SH-SY5Y (cell line): ENCODE measurements around the gene RALY.

Source experiments
- GATA2 ChIP-seq: IDR thresholded peaks from 2 replicates; pipeline ENCODE4 v1.6.1; 2011; ENCODE audit warnings: mild to moderate bottlenecking, low read depth, low read length
- GATA3 ChIP-seq: IDR thresholded peaks from 2 replicates; pipeline ENCODE4 v1.6.1; 2011; ENCODE audit warnings: low read depth, mild to moderate bottlenecking, low read length, moderate library complexity

DNA sequence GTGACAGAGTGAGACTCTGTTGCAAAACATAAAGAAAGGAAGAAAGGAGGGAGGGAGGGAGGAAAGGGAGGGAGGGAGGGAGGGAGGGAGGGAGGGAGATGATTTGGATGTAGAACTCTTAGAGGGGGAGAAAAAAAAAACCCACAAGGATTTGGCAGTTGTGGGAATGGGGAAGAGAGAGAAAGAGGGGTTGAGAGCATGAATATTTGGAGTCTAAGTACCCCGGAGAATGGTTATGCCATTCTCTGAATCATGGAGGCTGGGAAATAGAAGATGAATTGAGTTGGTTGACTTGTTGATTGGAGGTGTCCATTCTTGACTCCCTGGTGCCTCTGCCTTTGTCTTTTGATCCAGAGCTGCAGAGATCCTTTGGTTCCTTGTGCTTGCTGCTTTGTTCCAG, 35.7 kb downstream of the RALY start:
- TF ChIP-seq GATA2: no peak
- no peak for TF ChIP-seq GATA3
